ENCODE results near the gene ANKRD18A. TPM values are rescaled to one million over a fixed set of nuclear protein-coding genes. Genes with fewer than 3 reads are reported as not detected.
"Not testable (repeated sequence)": the region's sequence is repeated elsewhere in the genome, so short reads cannot be mapped to it uniquely, and the experiment has no call there.

Gene ANKRD18A
- total RNA-seq, 1 donor from 2014 or later = not detected

- intact Hi-C loops (cut with micrococcal nuclease); H3K27ac Mint-ChIP-seq; H3K36me3 Mint-ChIP-seq (ENCODE audit: low read depth); ATAC-seq (ENCODE audit: low read depth); H3K27me3 Mint-ChIP-seq; H3K4me3 Mint-ChIP-seq; POLR2A ChIA-PET; H3K9me3 Mint-ChIP-seq; DNase-seq; CTCF ChIA-PET; H3K4me1 Mint-ChIP-seq: not testable (repeated sequence)
Observed at GRCh38 chr9:38591346-38592063, 28.9 kb downstream of the ANKRD18A start.

DNA sequence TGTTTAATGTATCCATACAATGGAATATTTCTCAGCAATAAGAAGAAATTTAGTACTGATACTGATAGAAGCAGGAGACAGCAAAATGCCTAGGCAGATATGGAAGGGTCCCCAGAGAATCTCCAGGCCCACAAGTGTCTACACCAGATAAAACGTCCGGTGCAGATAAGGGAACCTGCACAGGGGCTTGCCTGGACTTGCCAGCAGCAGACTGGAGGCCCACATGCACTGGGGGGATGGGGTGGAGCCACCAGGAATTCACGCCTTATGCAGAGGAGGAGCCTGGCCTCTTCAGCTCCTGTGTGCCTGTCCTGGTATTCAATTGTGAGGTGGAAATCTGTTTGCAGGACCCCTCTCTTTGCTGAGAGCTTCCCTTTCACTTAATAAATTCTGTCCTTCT, 36.6 kb downstream of the ANKRD18A start:
- CTCF ChIA-PET; ATAC-seq (ENCODE audit: low read depth): not testable (repeated sequence)

GRCh38 chr9:38580112-38580511, 40.3 kb downstream of the ANKRD18A start:
- DNase-seq; H3K27me3 Mint-ChIP-seq; H3K4me1 Mint-ChIP-seq; POLR2A ChIA-PET; intact Hi-C loops (cut with micrococcal nuclease); H3K27ac Mint-ChIP-seq; ATAC-seq (ENCODE audit: low read depth); H3K4me3 Mint-ChIP-seq; CTCF ChIA-PET; H3K9me3 Mint-ChIP-seq; H3K36me3 Mint-ChIP-seq (ENCODE audit: low read depth): not testable (repeated sequence)

More for the DNA sequence above, 36.6 kb downstream of the ANKRD18A start:
- H3K9me3 Mint-ChIP-seq; intact Hi-C loops (cut with micrococcal nuclease); H3K27me3 Mint-ChIP-seq; H3K27ac Mint-ChIP-seq; H3K4me3 Mint-ChIP-seq; H3K4me1 Mint-ChIP-seq; DNase-seq; H3K36me3 Mint-ChIP-seq (ENCODE audit: low read depth); POLR2A ChIA-PET: not testable (repeated sequence)

DNA sequence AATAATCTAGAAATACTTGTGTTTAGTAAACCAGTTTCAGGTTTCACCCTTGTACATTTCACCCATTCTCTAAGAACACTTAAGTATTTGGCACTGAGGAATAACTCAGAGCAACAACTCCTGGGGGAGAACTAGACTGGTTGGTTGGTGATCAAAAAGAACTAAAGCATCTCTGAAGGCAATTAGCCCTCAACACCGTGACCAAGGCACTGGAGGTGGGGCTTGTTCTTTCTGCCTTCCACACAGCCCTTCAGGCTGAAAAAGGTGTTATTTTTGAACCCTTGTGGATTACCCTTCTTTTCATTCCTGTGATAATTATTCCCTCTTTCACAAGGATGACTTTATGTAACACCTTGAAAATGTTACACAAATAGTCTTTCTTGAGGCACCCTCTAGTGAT, 44.2 kb downstream of the ANKRD18A start:
- H3K4me1 Mint-ChIP-seq; intact Hi-C loops (cut with micrococcal nuclease); H3K4me3 Mint-ChIP-seq; H3K27me3 Mint-ChIP-seq; CTCF ChIA-PET; H3K9me3 Mint-ChIP-seq; POLR2A ChIA-PET; H3K27ac Mint-ChIP-seq; ATAC-seq (ENCODE audit: low read depth); DNase-seq; H3K36me3 Mint-ChIP-seq (ENCODE audit: low read depth): not testable (repeated sequence)

DNA sequence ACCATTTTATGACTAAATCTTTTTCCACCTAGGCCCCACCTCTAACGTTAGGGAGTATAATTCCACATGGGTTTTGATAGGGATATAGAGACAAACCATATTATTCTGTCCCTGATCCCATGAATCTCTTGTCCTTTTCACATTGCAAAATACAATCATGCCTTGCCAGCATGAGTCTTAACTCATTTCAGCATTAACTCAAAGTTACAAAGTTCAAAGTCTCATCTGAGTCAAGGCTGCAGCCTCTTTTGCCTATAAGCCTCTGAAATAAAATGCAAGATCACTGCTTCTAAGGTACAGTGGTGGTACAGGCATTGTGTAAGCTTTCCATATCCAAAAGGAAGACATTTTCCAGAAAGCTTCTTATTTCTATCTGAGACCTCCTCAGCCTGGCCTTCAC, 54.3 kb downstream of the ANKRD18A start:
- intact Hi-C loops (cut with micrococcal nuclease); H3K27ac Mint-ChIP-seq; POLR2A ChIA-PET; H3K36me3 Mint-ChIP-seq (ENCODE audit: low read depth); CTCF ChIA-PET; H3K4me1 Mint-ChIP-seq; H3K9me3 Mint-ChIP-seq; DNase-seq; H3K4me3 Mint-ChIP-seq; ATAC-seq (ENCODE audit: low read depth); H3K27me3 Mint-ChIP-seq: not testable (repeated sequence)

- H3K27ac Mint-ChIP-seq; ATAC-seq (ENCODE audit: low read depth); H3K36me3 Mint-ChIP-seq (ENCODE audit: low read depth); H3K4me1 Mint-ChIP-seq; DNase-seq; intact Hi-C loops (cut with micrococcal nuclease); H3K9me3 Mint-ChIP-seq; H3K4me3 Mint-ChIP-seq; POLR2A ChIA-PET; H3K27me3 Mint-ChIP-seq; CTCF ChIA-PET: not testable (repeated sequence)
Observed at GRCh38 chr9:38565178-38565577, 55.2 kb downstream of the ANKRD18A start.

DNA sequence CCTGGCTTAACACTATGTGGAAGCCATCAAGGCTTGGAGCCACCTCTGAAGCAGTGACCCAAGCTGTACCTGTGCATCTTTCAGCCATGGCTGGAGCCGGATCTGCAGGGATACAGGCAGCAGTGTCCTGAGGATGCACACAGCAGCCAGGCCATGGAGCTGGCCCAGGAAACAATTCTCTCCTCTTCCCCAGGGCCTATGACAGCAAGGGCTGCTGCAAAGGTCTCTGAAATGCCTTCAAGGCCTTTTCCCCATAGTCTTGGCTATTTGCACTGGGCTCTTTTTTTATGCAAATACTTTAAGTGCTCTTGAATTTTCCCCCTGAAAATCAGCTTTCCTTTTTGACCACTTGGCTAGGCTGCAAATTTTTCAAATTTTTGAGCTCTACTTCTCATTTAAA, 56.5 kb downstream of the ANKRD18A start:
- H3K27ac Mint-ChIP-seq; H3K9me3 Mint-ChIP-seq; ATAC-seq (ENCODE audit: low read depth); DNase-seq; H3K27me3 Mint-ChIP-seq; CTCF ChIA-PET; H3K4me1 Mint-ChIP-seq; POLR2A ChIA-PET; H3K36me3 Mint-ChIP-seq (ENCODE audit: low read depth); intact Hi-C loops (cut with micrococcal nuclease); H3K4me3 Mint-ChIP-seq: not testable (repeated sequence)

GRCh38 chr9:38561134-38561533, 59.3 kb downstream of the ANKRD18A start:
- not testable (repeated sequence) for H3K27me3 Mint-ChIP-seq, H3K4me1 Mint-ChIP-seq, H3K27ac Mint-ChIP-seq

DNA sequence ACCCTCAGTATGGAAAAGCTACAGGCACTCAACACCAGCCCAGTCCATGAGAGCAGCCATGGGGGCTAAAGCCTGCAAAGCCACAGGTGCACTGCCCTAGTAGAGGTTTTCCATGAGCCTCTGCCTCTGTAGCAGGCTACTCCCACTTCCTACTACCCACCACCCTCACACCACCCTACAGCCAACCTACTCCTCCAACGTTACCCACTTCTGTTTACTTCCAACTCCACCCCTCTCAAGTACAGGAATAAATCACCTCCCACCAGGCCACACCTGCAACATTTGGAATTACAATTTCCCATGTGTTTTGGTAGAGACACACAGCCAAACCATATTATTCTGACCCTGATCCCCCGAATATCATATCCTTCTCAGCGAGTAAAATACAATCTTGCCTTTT, 61.2 kb downstream of the ANKRD18A start:
- intact Hi-C loops (cut with micrococcal nuclease); H3K36me3 Mint-ChIP-seq (ENCODE audit: low read depth); H3K4me3 Mint-ChIP-seq; H3K4me1 Mint-ChIP-seq; H3K27ac Mint-ChIP-seq; H3K9me3 Mint-ChIP-seq; POLR2A ChIA-PET; DNase-seq; H3K27me3 Mint-ChIP-seq; ATAC-seq (ENCODE audit: low read depth); CTCF ChIA-PET: not testable (repeated sequence)

More at GRCh38 chr9:38561134-38561533, 59.3 kb downstream of the ANKRD18A start:
- H3K4me3 Mint-ChIP-seq; DNase-seq; H3K36me3 Mint-ChIP-seq (ENCODE audit: low read depth); ATAC-seq (ENCODE audit: low read depth); POLR2A ChIA-PET; CTCF ChIA-PET; H3K9me3 Mint-ChIP-seq; intact Hi-C loops (cut with micrococcal nuclease): not testable (repeated sequence)

GRCh38 chr9:38557746-38558145, 62.6 kb downstream of the ANKRD18A start:
- H3K27me3 Mint-ChIP-seq; H3K36me3 Mint-ChIP-seq (ENCODE audit: low read depth); H3K27ac Mint-ChIP-seq; DNase-seq; intact Hi-C loops (cut with micrococcal nuclease); POLR2A ChIA-PET; H3K4me1 Mint-ChIP-seq; H3K9me3 Mint-ChIP-seq; CTCF ChIA-PET; ATAC-seq (ENCODE audit: low read depth); H3K4me3 Mint-ChIP-seq: not testable (repeated sequence)

DNA sequence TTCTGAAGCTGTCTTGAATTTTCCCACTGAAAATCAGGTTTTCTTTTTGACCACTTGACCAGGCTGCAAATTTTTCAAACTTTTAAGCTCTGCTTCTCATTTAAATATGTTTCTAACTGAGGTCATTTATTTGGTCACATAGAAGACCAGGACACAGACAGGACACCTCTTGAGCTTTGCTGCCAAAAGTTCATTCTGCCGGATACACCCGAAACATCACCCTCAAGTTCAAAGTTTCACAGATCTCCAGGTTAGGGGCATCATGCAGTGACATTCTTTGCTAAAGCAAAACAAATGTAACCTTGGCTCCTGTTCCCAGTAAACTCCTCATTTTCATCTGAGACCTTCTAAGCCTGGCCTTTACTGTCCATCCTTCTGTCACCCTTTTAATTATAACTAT, 65.4 kb downstream of the ANKRD18A start:
- intact Hi-C loops (cut with micrococcal nuclease); DNase-seq; POLR2A ChIA-PET; H3K9me3 Mint-ChIP-seq; H3K36me3 Mint-ChIP-seq (ENCODE audit: low read depth); H3K4me3 Mint-ChIP-seq; H3K27ac Mint-ChIP-seq; H3K27me3 Mint-ChIP-seq; CTCF ChIA-PET; H3K4me1 Mint-ChIP-seq; ATAC-seq (ENCODE audit: low read depth): not testable (repeated sequence)

DNA sequence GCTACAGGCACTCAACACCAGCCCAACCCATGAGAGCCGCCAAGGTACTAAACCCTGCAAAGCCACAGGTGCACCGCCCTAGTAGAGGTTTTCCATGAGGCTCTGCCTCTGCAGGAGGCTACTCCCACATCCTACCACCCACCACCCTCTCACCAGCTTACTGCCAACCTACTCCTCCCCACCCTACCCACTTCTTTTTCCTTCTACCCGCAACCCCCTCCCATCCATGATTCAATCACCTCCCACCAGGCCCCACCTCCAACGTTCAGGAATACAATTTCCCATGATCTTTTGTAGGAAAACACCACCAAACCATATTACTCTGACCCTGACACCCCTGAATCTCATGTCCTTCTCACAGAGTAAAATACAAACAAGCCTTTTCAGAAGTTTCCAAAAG, 67.4 kb downstream of the ANKRD18A start:
- intact Hi-C loops (cut with micrococcal nuclease); H3K9me3 Mint-ChIP-seq; DNase-seq; H3K27me3 Mint-ChIP-seq; H3K4me1 Mint-ChIP-seq; H3K27ac Mint-ChIP-seq; H3K4me3 Mint-ChIP-seq; H3K36me3 Mint-ChIP-seq (ENCODE audit: low read depth); ATAC-seq (ENCODE audit: low read depth); POLR2A ChIA-PET; CTCF ChIA-PET: not testable (repeated sequence)

Data from activated B cell treated with CpG ODN at 0.5 μM for 24 hours (primary cell).